AG10803 (cell line): ENCODE results near the gene POC1B.

Experiments
- DNase-seq: peaks from one replicate; pipeline ENCODE4 v3.0.0; 2010; ENCODE audit warnings: low read depth
- H3K4me3 ChIP-seq: 2 replicates; pipeline ENCODE4 v1.5.1; 2011; ENCODE audit warnings: mild to moderate bottlenecking, low read length, control low read depth
- TF ChIP-seq, protein P1 (sequence below): conservative IDR thresholded peaks from 2 replicates; pipeline ENCODE4 v1.5.1; 2011; ENCODE audit warnings: mild to moderate bottlenecking, low read length, control low read depth, inconsistent platforms

The POC1B gene

DNA sequence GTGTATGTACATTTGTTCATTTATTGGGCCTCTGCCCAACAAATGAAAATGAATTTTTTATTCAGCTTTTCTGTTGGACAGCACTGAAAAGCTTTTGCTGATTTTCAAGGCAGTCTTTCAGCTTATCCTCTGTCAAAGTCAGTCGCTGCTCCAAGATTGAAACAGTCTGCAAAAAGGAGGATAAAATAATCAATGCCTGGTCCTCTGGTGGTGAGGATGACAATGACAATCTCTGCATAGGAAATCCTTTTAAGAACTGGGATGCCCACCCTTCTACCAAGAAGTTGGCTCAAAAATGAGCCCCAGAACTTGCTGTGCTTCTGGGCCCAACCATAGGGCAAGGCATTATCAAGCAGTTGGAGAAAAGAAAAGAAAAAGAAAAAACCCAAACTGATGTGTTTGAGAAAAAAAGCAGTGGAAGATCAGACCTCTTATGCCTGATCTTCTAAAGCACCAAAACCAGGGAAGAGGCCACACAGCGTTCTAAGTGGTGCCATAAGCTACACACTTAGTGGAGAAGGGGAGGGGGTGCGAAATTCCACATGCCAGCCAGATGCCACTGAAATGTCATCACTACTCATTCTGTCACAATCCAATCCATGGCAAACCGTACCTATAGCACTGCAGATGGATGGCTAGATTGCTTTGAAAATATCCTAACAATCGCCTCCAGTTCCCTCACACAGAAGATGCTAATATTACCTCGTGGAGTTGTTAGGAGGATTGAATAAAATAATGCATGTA lies 104.6 kb downstream of the POC1B start:
- TF ChIP-seq, protein P1, sequence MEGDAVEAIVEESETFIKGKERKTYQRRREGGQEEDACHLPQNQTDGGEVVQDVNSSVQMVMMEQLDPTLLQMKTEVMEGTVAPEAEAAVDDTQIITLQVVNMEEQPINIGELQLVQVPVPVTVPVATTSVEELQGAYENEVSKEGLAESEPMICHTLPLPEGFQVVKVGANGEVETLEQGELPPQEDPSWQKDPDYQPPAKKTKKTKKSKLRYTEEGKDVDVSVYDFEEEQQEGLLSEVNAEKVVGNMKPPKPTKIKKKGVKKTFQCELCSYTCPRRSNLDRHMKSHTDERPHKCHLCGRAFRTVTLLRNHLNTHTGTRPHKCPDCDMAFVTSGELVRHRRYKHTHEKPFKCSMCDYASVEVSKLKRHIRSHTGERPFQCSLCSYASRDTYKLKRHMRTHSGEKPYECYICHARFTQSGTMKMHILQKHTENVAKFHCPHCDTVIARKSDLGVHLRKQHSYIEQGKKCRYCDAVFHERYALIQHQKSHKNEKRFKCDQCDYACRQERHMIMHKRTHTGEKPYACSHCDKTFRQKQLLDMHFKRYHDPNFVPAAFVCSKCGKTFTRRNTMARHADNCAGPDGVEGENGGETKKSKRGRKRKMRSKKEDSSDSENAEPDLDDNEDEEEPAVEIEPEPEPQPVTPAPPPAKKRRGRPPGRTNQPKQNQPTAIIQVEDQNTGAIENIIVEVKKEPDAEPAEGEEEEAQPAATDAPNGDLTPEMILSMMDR, result peak; percentile 10; the same call in 1 of the 2 replicates
- no peak overlapping the region for H3K4me3 ChIP-seq
- no peak for DNase-seq

DNA sequence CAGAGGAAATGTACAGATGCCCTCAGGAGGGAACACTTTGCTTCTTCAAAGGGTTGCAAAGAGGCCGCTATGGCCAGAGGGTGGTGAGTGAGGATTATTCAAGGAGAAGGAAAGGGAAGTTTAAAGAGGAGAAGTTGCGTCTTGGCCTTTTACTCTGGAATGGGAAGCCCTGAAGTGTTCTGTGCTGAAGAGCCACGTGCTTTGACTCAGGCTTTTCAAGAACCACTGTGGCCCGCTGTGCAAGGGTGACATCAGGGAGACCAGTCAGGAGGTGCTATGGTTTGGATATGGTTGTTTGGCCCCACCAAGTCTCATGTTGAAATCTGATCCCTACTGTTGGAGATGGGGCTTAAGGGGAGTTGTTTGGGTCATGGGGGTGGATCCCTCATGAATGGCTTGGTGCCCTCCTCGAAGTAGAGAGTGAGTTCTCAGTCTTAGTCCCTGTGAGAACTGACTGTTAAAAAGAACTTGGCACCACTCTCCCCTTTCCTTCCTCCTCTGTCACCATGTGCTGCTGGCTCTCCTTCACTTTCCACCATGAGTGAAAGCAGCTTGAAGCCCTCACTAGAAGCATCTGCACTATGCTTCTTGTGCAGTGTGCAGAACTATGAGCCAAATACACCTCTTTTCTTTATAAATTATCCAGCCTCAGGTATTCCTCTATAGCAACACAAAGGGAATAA lies 107.5 kb downstream of the POC1B start:
- H3K4me3 ChIP-seq, result no peak overlapping the region
- TF ChIP-seq, protein P1, result no peak
- no peak for DNase-seq

DNA sequence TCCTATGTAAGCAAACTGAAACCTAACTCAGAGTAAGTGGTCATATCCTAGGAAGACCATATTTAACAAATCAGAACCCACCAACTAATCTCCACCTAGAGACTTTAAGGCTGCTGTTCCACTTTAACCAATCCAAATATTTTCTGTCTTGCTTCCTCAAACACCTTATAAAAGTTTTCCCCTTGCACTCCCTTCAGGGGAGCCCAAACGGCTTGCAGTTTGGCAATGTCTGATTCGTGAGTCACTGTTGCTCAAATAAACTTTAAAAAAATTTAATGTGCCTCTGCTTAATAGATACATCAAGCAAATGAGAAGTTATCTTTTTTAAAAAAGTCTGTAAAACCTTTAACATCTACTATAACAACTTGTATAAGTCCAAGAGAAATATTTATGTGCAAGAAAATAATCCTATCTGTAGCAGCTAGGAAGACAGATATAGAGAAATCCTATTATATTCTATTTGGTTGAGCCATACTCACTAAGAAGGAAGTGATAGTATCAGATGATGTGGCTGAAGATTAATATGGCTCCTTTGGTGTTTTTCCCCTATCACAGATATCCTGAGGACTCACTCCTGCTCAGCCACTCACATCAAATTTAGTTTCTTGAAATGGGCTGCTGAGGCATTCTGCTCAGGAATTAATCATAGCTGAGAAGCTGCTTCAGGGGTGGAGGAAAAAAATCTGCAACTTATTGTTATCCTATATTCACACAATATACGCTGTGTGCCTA lies 108.4 kb downstream of the POC1B start:
- DNase-seq, result peak; percentile 31
- TF ChIP-seq, protein P1, result no peak

DNA sequence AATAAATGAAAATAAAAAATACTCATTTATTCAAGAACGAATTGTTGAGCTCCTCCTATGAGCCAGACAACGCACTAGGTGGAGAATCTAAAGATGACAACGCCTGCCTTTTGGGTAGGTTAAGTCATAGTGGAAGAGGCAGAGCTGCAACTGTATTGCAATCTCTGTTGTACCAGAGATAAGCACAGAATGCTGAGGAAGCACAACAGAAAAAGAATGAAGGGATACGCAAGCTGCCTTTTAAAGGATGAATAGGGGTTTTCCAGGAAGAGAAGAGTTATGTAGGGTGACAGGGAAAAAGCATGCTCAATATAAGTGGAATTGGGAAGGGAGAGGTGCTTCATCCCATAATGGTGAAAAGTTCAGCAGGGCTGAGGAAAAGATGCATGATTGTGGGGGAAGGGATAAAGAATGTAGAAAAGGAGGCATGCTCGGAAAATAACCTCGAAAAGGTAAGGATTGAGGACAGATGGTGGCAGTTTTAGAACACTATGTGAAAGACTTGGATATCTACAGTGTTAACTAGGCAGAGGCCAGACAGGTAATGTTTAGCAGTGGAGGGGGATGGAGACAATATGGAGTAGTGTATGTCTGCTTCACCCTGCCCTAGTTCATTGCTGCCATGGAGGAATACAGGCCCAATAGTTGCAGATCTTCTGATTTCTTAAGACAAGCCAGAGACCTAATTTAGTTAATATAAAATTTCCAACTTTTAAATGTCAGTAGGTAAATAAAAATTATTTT lies 109.6 kb downstream of the POC1B start:
- TF ChIP-seq, protein P1, result no peak
- no peak overlapping the region for H3K4me3 ChIP-seq
- DNase-seq, result no peak

More for the DNA sequence above, 108.4 kb downstream of the POC1B start:
- no peak overlapping the region for H3K4me3 ChIP-seq

DNA sequence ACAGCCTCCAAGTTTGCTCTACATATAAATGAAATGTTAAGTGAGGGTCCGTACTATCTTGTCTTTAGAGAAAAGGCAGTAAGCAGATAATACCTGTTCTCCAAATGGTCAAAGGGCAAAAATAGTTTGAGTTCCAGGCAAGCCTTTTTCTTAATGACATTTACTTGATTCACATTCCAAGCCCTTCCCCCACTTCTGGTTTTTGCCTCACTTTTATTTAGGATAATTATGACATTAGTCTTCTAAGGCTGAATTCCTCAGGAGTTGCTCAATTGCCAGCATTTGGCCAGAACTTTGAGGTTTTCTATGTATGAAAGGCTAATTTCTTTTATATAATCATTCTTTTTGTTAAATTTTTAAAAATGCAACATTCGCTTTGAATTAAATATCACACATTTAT lies 111.0 kb downstream of the POC1B start:
- no peak overlapping the region for H3K4me3 ChIP-seq
- peak; percentile 86 for DNase-seq
- TF ChIP-seq, protein P1, result no peak

DNA sequence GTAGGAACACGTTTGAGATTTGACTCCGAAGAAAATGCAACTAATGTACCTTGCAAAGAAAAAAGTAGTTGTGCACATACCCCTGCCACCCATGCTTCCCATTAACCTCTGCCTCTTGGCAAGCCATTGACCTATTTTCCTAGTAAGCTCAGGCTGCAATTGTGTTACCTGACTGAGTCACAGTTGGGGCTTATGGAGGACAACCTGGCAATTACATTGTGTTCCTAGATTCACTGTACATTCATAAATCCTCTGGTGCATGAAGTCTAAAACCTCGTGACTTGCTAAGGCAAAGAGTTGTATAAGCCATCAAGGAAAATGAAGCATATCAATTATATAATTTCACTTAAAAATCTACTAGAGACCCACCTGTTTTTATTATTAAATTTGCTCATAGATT lies 111.5 kb downstream of the POC1B start:
- no peak overlapping the region for H3K4me3 ChIP-seq
- no peak for DNase-seq
- TF ChIP-seq, protein P1, result no peak
